K562 (cell line): ENCODE data around the gene RRAD.

Experiments
- CHCHD3 ChIP-seq: fragments of 250-450 bp; sonication (Bioruptor Pico); IDR thresholded peaks from 2 replicates; pipeline ENCODE4 v2.1.2; 2022; ENCODE audit warnings: mild to moderate bottlenecking
- SRSF9 ChIP-seq: fragments of 200-400 bp; formaldehyde crosslinking; IDR thresholded peaks from 2 replicates; pipeline ENCODE4 v1.6.1; 2017; ENCODE audit warnings: low read depth, low read length, borderline replicate concordance

GRCh38 chr16:66920924-66921680 lies 4.2 kb downstream of the RRAD start:
- TF ChIP-seq CHCHD3 (CRISPR knock-in tag): no peak
- TF ChIP-seq SRSF9: no peak
